WERI-Rb-1 (cell line): Measurements from ENCODE around the gene PPIA.

ENCODE experiments used
- DNase-seq: peaks from one replicate; pipeline ENCODE4 v3.0.0-alpha.2; 2020
- H3K27ac ChIP-seq: fragments of 250-450 bp; sonication (Bioruptor Pico); 2 replicates; pipeline ENCODE4 v1.5.1; 2020; ENCODE audit warnings: mild to moderate bottlenecking, moderate library complexity
- H3K27me3 ChIP-seq: fragments of 250-450 bp; sonication (Bioruptor Pico); 2 replicates; pipeline ENCODE4 v1.5.1; 2021; ENCODE audit warnings: mild to moderate bottlenecking, low read depth, moderate library complexity; ENCODE audit not compliant: insufficient read depth, severe bottlenecking
- H3K36me3 ChIP-seq: fragments of 250-450 bp; sonication (Bioruptor Pico); 2 replicates; pipeline ENCODE4 v1.5.1; 2020; ENCODE audit warnings: mild to moderate bottlenecking, moderate library complexity
- H3K4me3 ChIP-seq: 2 replicates; pipeline ENCODE4 v1.5.1; 2011; ENCODE audit warnings: low read depth, mild to moderate bottlenecking, control low read depth, low read length
- H3K9me3 ChIP-seq: fragments of 250-450 bp; sonication (Bioruptor Pico); 2 replicates; pipeline ENCODE4 v1.5.1; 2021; ENCODE audit warnings: mild to moderate bottlenecking, moderate library complexity; ENCODE audit not compliant: severe bottlenecking
- CTCF ChIP-seq: IDR thresholded peaks from 2 replicates; pipeline ENCODE4 v1.5.1; 2011; ENCODE audit warnings: low read depth, mild to moderate bottlenecking, control low read depth, inconsistent platforms, low read length

The PPIA gene

GRCh38 chr7:44766416-44766801 lies 30.1 kb upstream of the PPIA start:
- no peak for TF ChIP-seq CTCF
- H3K27ac ChIP-seq = no peak overlapping the region
- peaks cover 56% of the 10 kb centered on the region for H3K36me3 ChIP-seq
- H3K9me3 ChIP-seq = no peaks in the 10 kb centered on the region
- no peak for DNase-seq
- no peak overlapping the region for H3K4me3 ChIP-seq
- no peaks in the 10 kb centered on the region for H3K27me3 ChIP-seq

GRCh38 chr7:44767134-44767911 lies 29.2 kb upstream of the PPIA start:
- Histone ChIP-seq H3K27ac (no peak overlapping the region), H3K9me3 (no peaks in the 10 kb centered on the region), H3K4me3 (no peak overlapping the region), H3K36me3 (peaks cover 52% of the 10 kb centered on the region), H3K27me3 (no peaks in the 10 kb centered on the region)
- TF ChIP-seq CTCF = no peak
- no peak for DNase-seq

DNA sequence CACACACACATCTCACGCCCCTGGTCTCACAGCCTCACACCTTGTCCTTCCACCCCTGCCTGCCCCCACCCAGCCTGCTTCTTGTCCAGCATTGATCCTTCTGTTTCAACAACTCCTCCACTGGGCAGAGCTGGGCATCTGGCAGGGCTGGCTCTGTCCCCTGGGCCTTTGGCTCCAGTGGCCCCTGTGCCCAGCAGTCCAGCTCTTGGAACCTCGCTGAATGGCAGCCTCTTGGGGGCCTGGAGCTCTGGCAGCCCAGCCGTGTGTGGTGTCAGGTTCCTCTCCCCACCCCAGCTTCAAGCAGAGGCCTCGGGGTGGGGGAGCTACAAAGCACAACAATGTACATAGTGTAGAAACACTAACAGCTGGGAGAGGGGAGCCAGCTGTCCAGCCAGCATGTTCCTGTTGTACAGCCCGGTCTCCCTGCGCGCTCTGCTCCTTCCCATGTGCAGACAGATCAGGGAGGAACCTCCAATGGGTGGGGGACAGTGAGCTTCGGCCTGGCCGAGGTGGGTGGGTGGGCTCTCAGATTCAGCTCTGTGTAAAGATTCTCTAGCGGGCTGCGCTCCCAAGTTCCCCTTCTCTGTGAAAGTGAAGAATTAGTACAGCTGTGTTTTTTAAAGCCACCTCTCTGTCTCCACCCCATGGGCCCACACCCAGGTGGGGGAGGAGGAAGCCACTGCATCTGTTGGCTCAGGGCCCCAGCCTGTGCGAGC lies 28.4 kb upstream of the PPIA start:
- Histone ChIP-seq H3K27ac (no peak overlapping the region), H3K4me3 (no peak overlapping the region), H3K9me3 (no peaks in the 10 kb centered on the region), H3K36me3 (peaks cover 47% of the 10 kb centered on the region), H3K27me3 (no peaks in the 10 kb centered on the region)
- no peak for DNase-seq
- no peak for TF ChIP-seq CTCF

DNA sequence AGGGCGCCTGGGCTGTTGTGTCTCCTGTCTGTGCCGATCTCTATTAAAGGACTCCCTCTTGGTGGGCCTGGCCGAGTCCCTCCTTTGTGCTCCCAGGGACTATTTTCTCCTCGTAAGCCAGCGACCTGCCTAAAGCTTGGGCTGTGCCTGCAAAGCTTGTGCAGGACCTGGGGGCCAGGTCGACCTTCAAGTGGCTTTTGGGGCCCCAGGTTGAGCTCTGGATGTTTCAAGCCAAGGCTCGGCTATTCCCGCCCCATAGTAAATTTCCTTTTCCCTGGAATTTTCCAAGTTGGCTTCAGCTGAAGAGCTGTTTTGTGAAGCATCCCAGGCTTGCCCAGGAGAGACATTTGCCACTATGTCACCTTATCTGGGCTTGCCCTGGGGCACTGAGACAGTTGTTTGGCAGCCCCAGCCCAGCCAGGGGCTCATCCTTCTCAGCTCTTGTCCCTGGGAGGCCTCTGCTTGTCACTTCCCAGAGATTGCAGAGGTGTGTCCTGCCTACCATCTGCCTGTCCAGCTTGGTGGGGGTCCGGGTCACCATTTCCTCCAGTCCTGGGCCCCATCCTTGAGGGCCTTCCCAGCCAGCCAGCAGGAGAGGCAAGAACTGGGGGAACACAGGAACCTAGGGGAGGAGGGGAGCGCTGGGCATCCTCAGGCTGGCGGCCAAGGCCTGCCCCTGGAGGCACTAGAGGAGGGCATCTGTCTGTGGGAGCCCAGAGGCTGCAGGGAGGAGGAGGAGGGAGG lies 27.7 kb upstream of the PPIA start:
- TF ChIP-seq CTCF = no peak
- DNase-seq = no peak
- Histone ChIP-seq H3K4me3 (no peak overlapping the region), H3K36me3 (peaks cover 40% of the 10 kb centered on the region), H3K9me3 (no peaks in the 10 kb centered on the region), H3K27ac (no peak overlapping the region), H3K27me3 (no peaks in the 10 kb centered on the region)

- Histone ChIP-seq H3K9me3 (no peaks in the 10 kb centered on the region), H3K36me3 (peaks cover 34% of the 10 kb centered on the region), H3K4me3 (no peak overlapping the region), H3K27ac (no peak overlapping the region), H3K27me3 (no peaks in the 10 kb centered on the region)
- DNase-seq = no peak
- no peak for TF ChIP-seq CTCF
These were observed 27.1 kb upstream of the PPIA start for GRCh38 chr7:44769376-44769775.
